Stomach (tissue), 4 donors: ENCODE results near the gene CRY2.

Experiments used
- POLR2A ChIP-seq, 4 donors: fragments of 450-650 bp; IDR thresholded peaks; one replicate each; pipeline ENCODE4 v1.6.1; 2016; ENCODE audit warnings: antibody characterized with exemption in 4 of 4, control low read depth in 2 of 4, mild to moderate bottlenecking in 1 of 4, moderate library complexity in 1 of 4
- TF ChIP-seq, protein P1 (sequence below), 7 experiments: fragments of 450-650 bp in 4 of 7; fragments of 200-600 bp in 3 of 7; sonication (generic) in 3 of 7; IDR thresholded peaks; one replicate each; pipeline ENCODE4 v1.5.1; 2016 to 2019; ENCODE audit warnings: antibody characterized with exemption in 7 of 7, control low read depth in 2 of 7, mild to moderate bottlenecking in 1 of 7

GRCh38 chr11:45803971-45804760 lies 43.1 kb upstream of the CRY2 start:
- no peak for TF ChIP-seq POLR2A (IDR thresholded peaks at IDR 0.05)
- TF ChIP-seq, protein P1, sequence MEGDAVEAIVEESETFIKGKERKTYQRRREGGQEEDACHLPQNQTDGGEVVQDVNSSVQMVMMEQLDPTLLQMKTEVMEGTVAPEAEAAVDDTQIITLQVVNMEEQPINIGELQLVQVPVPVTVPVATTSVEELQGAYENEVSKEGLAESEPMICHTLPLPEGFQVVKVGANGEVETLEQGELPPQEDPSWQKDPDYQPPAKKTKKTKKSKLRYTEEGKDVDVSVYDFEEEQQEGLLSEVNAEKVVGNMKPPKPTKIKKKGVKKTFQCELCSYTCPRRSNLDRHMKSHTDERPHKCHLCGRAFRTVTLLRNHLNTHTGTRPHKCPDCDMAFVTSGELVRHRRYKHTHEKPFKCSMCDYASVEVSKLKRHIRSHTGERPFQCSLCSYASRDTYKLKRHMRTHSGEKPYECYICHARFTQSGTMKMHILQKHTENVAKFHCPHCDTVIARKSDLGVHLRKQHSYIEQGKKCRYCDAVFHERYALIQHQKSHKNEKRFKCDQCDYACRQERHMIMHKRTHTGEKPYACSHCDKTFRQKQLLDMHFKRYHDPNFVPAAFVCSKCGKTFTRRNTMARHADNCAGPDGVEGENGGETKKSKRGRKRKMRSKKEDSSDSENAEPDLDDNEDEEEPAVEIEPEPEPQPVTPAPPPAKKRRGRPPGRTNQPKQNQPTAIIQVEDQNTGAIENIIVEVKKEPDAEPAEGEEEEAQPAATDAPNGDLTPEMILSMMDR (IDR thresholded peaks at IDR 0.05) = no peak
